HT-29 (cell line): Measurements from ENCODE around the gene RNH1. TPM values are rescaled to one million over a fixed set of nuclear protein-coding genes. Genes with fewer than 3 reads are reported as not detected.
A peak's percentile ranks its signal among the peaks of the same experiment; 100 is the strongest.

Experiments
- DNase-seq: peaks from one replicate; pipeline ENCODE4 v3.0.0-alpha.2; 2015; ENCODE audit warnings: low spot score
- total RNA-seq: library from RNA; depleted of rRNA; stranded (reverse); fragments of >200 nt; shearing (Covaris generic); gene quantifications from 2 replicates; pipeline ENCODE4 v1.2.3, GENCODE V29; 2014

Gene RNH1
- total RNA-seq, 1 experiment from 2014 or later: 470 TPM

DNA sequence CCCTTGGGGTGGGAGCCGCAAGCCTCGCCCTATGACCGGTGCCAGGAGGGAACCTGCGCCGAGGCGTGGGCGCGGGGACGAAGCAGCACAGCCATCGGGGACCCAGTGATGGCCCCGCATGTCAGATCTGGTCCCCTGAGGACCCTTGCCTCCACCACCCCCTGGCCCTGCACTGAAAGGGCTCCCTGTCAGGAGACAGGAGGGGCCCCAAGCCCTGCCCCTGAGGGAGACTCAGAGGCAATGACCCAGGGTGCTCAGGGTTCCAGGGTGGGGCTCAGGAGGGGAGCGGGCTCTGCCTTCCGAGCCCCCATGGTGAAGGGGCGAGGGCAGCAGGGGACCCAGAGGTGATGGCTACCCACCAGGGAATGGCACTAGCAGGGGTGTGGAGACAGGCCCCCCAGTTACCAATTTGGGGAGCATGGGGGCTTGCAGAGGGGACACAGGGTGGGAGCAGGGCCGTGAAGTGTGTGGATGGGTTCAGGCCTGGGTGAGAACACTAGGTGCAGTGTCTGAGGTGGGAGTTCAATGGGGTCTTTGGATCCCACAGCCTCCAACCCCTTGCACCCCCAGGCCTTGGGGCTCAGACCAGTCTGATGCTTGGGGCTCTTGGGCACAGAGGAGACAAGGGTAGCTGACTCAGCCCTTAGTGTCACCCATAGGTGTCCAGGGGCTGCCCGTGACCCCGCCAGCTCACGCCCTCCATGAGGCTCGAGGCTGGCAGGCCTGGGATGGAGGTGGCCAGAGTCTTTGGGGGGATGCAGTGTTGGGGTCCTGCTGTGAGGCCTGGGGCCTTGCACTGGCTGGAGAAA lies 30.8 kb upstream of the RNH1 start:
- DNase-seq: no peak

DNA sequence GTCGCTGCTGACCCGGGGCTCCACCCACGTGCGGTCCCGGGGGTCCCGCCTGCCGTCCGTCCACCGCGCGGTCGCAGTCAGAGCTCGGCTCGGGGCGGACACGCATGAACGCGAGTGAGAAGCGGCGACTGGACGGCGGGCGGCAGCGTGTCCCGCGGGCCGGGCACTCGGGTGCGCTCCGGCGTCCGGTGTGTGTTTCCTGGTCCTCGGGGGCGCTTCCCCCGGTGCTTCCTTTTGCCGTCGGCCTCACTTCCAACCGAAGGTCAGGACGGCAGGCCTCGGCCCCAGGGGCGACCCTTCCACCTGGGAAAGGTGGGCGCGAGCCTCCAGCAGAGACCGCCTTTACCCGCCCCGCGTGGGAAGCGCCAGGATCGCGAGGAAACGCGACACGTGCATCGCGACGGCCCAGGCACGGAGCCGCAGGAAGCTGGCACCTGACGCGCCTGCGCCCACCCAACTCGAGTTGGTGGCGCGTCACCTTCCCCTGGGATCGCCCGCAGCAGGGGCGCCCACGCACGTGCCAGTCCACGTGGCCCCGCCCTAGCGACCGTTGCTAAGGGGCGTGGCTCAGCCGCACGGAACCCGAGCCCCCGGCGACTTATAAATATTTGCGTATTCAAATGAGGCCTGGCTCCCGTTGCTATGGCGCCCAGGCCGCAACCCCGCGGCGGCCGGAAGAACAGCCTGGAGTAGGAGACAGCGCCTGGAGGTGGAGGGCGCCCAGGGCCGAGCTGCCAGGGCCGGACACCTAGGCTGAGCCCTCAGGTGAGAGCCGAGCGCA lies 30.0 kb upstream of the RNH1 start, which contains the start of gene LRRC56:
Gene LRRC56, plus strand, starts transcription at position 687 of the 781 bp plus-strand sequence. CDS start 3,158 bp downstream, outside the sequence.
- peak; percentile 96 for DNase-seq

DNA sequence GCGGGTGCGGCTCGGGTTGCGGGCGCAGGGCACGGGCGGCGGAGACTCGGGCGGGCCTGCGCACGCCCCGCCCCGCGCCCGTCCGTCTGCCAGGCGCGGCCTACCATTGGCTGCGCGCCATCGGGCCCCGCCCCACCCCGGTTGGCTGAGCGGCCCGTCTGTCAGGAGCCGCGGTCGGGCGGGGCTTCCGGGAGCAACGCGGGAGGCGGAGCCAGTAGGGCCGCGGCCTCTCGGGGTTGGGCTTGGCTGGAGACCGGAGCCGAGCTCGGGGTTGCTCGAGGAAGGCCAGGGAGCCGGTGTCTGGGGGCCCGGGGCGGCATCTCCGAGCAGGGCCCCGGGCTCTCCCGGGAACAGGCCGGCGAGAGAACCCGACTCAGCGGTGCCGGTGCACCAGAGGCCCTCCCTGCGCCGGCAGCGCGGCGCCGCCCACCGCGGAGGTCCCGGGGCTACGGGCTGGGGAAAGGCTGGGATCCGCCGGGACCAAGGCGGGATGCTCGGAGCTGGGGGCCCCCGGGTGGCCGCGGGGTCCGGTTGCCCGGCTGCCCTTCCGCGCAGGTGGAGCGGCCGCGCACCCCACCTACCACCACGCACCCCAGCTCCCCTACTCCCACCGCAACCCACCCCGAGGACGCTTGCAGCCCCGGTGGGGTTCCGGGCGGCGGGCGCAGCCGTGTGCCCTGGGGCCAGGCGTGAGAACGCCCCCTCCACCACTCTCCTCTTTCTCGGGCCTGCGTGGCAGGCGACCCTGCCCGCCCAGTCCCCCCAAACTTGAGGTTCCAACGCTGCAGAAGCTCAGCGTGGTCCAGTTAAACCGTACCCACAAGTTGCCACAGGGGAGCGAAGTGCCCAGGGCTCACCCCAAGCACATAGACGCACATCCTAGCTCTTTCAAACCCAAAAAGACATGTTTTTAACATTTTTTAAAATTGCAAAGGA lies 28.7 kb upstream of the RNH1 start, which contains the start of gene HRAS:
Gene HRAS, minus strand, starts transcription at position 58 of the 936 bp plus-strand sequence.
- DNase-seq: peak; percentile 99

DNA sequence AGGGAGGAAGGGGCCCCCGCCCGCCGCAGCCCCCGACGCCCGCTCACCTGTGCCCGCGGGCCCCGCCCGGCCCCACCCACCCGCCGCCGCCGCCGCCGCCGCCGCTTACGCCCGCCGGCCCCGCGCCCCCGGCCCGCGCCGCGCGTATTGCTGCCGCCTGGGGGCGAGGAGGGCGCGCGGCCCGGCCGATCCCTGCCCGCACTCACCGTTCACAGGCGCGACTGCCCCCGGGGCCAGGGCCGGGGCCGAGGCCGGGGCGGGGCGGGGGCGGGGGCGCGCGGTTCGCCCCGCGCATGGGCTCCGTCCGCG lies 28.1 kb upstream of the RNH1 start:
- no peak for DNase-seq

DNA sequence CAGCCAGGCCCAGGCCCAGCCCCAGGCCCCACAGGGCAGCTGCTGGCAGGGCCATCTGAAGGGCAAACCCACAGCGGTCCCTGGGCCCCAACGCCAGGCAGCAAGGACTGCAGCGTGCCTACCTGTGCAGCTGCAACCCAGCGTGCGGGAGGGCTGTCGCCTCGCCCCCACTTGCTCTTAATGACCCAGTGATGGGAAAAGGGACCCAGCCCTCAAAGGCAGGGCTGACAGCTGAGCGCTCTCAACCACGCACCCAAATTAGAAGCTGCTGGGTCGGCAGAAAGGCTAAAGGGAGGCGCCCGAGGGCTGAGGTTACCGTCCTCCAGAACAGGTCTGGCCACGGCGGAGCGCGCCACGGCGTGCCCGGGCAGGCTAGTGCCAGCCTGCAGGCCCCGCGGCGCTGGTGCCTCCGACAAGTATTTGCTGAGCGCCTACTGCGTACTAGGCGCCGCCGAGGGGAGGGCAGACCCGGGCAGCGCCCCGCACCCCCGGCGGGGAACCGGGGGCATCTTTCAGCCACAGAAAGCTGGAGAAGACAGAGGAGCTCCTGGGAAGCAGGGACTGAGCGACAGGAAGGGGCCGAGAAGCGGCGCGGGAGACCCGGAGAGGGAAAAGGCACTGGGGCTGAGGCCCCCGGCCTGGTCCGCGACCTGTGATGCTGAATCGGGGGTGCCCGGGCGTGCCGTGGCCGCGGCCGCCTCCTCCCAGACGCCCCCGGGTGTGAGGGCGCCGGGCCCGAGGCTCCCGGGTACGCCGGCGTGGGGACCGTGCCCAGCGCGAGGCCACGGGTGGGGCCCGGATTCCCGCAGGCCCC lies 27.6 kb upstream of the RNH1 start:
- peak; percentile 80 for DNase-seq

DNA sequence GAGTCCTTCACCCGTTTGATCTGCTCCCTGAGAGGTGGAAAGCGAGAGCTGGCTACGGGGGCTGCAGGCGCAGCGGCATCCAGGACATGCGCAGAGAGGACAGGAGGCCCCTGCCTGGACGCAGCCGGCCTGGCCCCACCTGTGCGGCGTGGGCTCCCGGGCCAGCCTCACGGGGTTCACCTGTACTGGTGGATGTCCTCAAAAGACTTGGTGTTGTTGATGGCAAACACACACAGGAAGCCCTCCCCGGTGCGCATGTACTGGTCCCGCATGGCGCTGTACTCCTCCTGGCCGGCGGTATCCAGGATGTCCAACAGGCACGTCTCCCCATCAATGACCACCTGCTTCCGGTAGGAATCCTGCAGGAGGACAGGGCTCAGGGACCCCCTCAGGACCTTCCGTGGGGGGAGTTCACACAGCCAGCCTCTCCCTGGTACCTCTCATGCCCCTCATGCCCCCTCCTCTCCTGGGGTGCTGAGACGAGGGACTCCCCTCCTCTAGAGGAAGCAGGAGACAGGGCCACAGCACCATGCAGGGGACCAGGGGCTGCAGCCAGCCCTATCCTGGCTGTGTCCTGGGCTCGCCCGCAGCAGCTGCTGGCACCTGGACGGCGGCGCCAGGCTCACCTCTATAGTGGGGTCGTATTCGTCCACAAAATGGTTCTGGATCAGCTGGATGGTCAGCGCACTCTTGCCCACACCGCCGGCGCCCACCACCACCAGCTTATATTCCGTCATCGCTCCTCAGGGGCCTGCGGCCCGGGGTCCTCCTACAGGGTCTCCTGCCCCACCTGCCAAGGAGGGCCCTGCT lies 26.7 kb upstream of the RNH1 start:
- DNase-seq: no peak

DNA sequence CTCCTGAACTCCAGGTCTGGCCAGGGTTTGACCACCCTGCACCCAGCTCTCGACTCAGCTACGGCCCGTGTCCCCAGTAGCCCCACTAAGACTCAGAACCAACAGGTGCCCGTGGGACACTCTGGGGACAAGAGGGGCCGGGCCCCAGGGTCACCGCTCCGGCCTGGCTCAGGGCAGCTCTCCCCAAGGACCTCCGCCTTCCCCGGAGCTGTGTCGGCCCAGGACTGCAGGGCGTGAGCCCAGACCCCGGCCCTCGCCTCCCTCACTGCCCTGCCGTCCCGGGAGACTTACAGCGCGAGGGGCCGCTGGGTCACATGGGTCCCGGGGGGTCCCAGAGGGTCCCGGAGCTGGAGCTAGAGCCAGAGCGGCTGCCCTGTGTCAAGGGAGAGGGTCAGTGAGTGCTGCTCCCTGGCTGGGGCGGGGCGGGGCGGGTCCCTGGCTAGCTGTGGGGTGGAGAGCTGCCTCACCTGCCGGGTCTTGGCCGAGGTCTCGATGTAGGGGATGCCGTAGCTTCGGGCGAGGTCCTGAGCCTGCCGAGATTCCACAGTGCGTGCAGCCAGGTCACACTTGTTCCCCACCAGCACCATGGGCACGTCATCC lies 26.0 kb upstream of the RNH1 start:
- no peak for DNase-seq

DNA sequence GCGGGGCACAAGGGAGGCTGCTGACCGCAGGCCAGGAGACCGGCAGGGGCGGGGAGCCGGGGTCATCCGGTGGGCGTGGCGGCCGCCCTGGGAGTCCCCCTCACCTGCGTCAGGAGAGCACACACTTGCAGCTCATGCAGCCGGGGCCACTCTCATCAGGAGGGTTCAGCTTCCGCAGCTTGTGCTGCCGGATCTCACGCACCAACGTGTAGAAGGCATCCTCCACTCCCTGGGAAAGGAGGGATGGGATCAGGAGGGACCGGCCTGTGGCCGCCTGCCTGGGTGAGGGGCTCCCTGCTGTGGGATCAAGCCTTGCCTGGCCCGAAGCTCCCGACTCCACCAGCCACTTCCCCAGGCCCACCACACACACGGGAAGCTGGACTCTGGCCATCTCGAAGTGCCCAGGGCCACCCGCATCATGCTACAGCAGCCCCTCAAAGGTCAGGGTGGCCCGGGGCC lies 25.5 kb upstream of the RNH1 start:
- DNase-seq: peak; percentile 64

DNA sequence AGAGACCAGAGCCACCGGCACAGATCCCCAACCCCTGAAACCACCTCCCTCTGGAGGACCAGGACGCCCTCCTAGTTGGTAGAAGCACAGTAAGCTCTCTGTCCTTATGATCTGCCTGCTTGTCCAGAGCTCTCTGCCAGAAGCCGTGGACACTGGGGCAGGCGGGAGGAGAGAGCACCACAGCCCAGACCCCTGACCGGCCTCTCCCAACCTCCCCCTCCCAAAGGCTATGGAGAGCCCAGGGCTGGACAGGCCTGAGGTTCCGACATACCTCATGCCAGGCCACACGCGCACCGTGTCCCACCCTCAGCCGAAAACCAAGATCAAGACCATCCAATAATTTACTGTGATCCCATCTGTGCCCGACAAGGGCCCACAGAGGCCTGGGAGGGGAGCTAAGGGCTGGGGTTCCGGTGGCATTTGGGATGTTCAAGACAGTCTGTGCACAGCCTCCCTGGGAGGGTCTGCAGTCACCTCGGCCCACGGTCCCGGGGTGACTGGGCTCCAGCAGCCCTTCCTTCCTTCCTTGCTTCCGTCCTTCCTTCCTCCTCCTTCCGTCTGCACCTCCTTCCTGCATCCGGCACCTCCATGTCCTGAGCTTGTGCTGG lies 25.0 kb upstream of the RNH1 start:
- DNase-seq: no peak

DNA sequence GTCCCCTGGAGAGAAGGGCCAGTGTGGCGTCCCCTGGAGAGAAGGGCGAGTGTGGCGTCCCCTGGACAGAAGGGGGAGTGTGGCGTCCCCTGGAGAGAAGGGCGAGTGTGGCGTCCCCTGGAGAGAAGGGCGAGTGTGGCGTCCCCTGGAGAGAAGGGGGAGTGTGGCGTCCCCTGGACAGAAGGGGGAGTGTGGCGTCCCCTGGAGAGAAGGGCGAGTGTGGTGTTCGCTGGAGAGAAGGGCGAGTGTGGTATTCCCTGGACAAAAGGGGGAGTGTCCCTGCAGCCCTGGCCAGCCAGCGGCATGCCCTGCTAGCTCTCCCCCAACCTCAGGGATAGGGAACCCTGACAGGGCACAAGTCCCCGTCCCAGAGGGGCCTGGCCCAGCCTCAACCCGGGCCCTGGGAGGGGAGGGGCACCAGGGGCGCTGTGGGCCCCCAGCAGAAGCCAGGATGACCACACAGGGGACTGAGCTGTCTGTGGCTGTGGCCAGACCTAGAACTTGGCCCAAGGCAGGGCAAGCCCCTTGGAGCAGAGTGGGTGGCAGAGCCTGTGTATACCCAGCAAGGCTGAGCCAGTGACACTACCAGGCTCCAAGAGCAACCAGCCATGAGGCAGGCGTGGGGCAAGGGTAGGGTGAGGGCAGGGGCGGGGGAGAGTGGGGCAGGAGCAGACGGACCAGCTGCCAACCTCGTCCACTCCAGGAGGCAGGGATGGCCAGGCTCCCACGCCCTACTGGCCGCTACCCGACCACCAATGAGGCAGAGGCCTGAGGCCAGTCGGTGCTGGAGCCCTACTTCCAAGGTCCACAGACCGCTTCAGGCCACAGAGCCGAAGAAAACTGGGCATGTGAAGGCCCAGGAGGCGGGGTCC lies 24.2 kb upstream of the RNH1 start:
- no peak for DNase-seq

DNA sequence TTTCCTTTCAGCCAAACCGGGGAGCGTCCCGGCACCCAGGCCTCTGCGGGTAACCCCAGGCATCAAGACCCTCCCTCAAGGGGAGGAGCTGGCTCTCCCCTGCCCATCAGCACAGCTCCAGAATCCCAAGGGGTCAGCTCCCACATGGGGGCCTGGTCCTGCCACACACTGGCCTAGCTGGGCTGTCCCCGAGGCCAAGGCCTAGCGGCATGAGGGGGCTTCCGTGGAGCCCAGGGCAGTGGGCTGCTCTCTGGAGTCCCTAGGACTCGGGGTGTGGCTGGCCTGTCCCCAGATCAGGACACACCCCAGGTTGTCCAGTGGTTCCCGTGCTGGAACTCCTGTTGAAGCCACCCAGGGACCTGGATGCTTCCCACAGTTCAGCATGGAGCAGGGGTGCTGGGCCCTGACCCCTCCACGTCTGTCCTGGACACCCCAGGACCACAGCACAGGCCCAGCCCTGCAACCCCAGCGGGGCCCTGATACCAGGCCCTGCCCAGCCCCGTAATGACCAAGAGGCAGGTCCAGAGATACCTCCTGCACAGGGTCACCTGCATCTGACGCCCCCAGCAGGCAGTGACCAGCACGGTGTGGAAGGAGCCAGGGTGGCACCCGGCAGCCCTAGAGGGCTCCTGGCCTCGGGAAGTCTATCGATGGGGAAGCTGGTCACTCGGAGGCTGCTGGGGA lies 22.8 kb upstream of the RNH1 start:
- DNase-seq: no peak

DNA sequence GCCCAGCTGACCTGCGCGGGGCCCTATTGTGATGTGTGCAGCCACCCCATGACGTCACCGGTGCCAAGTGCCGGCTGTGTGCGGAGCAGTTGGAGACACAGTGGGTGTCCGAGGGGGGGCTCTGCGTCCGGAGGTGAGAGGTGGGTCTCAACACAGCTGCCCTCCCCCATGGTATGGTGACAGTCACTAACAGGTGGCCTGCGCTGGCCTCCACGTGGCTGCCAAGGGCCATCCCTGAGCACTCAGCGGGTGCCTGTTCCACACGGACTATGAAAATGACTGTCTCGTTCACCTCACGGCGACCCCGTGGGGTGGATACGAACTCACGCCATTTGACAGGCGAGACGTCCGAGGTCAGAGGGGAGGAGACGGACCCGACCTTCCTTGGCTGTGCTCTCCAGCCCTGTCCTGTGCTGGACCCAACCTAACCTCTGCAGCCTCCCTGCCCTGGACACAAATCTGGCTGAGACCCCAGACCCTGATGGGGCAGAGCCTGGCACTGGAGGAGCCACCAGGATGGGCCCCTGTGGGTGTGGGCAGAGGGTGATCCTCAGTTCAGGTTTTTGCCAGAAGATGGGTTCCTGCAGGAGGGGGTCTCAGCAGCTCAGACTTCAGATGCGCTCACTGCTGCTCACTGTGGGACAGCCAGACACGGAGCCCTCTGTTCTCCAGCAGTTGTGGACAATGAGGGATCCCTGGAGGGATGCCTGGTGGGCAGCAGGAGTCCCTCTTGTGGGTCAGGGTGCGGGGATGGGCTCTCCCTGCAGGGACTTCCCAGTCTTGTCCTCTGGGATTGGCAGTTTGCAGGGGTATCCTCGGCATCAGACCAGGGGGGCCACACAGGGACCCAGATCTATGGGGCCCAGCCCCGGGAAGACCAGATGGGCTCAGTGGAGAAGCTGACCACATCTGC lies 22.0 kb upstream of the RNH1 start:
- no peak for DNase-seq

DNA sequence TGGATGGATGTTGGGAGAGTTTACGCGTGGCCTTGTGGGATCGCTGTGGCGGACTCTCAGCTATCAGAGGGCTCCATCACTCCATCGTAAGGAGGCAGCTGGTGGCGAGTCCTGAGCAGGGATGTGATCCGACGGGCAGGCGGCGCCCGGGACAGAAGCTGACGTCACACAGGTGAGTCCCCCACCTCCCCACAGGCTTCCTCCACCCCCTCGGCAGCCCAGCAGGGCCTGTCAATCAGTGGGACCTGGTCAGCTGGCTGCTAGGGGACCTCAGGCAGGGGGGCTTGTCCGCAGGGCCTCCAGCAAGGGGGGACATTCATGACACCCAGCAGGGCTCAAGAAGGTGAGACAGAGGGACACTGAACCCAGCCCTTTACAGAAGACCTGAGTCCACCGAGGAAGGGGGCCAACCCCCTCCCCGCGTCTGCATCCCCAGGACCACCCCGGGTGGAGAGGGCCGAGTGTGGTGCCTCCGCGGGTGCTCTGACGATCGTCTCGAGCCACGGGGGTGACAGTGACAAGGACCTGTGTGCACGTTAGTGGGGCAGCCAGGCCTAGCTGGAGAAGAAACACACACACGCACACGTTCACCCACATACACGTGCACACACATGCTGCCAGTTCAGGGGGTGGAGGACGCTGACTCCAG lies 21.2 kb upstream of the RNH1 start:
- DNase-seq: no peak

DNA sequence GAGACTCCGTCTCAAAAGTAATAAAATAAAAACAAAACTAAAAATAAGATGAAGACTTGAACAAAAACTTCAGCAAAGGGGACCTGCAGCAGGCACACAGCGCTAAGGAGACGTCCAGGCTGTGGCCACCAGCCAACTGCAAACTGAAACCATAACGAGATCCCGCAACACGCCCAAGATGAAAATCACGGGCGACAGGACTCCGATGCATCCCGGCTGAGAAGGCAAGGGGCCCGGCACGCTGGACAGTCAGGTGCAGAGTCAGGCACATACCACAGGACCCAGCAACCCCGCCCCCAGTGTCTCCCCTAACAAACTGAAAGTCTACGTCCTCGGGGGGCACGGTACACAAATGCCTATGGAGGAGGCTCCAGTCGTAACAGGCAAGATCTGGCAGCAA lies 19.1 kb upstream of the RNH1 start:
- no peak for DNase-seq

DNA sequence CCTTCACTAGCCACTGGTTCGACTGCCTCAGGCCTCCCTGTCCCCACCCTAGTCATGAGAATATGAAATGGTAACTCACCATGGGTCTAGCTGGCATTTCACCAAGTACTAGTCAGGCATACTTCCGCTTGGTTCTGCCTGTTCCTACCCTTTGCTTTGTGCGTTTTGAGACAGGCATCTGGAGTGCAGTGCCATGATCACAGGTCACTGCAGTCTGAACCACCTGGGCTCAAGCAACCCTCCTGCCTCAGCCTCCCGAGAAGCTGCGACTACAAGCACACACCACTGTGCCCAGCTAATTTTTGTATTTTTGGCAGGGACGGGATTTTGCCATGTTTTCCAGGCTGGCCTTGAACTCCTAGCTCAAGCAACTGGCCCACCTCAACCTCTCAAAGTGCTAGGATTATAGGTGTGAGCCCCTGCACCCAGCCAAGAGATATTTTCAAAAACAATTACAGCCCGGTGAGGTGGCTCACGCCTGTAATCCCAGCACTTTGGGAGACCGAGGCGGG lies 14.2 kb upstream of the RNH1 start:
- DNase-seq: no peak
